Mesenchymal stem cell (in vitro differentiated cells and primary cell): ENCODE results near the gene ATPAF1.

Experiments
- DNase-seq: peaks from one replicate; pipeline ENCODE4 v3.0.0-alpha.2; 2013
- H2AFZ ChIP-seq: one replicate; pipeline ENCODE4 v1.6.1; 2013; ENCODE audit warnings: low read depth, mild to moderate bottlenecking, control low read depth, inconsistent platforms, low read length, moderate library complexity
- H2AK5ac ChIP-seq: 2 replicates; pipeline ENCODE4 v1.6.1; 2013; ENCODE audit warnings: low read length, moderate library complexity, mild to moderate bottlenecking, inconsistent platforms; ENCODE audit not compliant: severe bottlenecking
- H2BK120ac ChIP-seq: one replicate; pipeline ENCODE4 v1.6.1; 2013; ENCODE audit warnings: low read depth, mild to moderate bottlenecking, inconsistent platforms, low read length, moderate library complexity
- H2BK12ac ChIP-seq, 2 experiments: one replicate each; pipeline ENCODE4 v1.6.1; 2013; ENCODE audit warnings: inconsistent platforms in 2 of 2, low read length in 2 of 2, mild to moderate bottlenecking in 2 of 2, moderate library complexity in 2 of 2, control low read depth in 1 of 2
- H2BK15ac ChIP-seq: one replicate; pipeline ENCODE4 v1.6.1; 2013; ENCODE audit warnings: mild to moderate bottlenecking, low read depth, inconsistent platforms; ENCODE audit not compliant: poor library complexity, severe bottlenecking
- H2BK5ac ChIP-seq: 2 replicates; pipeline ENCODE4 v1.6.1; 2013; ENCODE audit warnings: low read depth, mild to moderate bottlenecking, low read length, control low read depth, inconsistent platforms; ENCODE audit not compliant: poor library complexity, severe bottlenecking
- H3K14ac ChIP-seq, 2 experiments: one replicate each; pipeline ENCODE4 v1.6.1; 2013; ENCODE audit warnings: inconsistent platforms in 2 of 2, low read length in 2 of 2, control low read depth in 1 of 2, mild to moderate bottlenecking in 1 of 2, moderate library complexity in 1 of 2
- H3K18ac ChIP-seq, 2 experiments: one replicate each; pipeline ENCODE4 v1.6.1; 2013; ENCODE audit warnings: inconsistent platforms in 2 of 2, low read length in 2 of 2, control low read depth in 1 of 2, low read depth in 1 of 2, mild to moderate bottlenecking in 1 of 2
- H3K23ac ChIP-seq, 2 experiments: one replicate each; pipeline ENCODE4 v1.6.1; 2013; ENCODE audit warnings: inconsistent platforms in 2 of 2, low read length in 2 of 2, mild to moderate bottlenecking in 2 of 2, moderate library complexity in 2 of 2, control low read depth in 1 of 2
- H3K27ac ChIP-seq: 2 replicates; pipeline ENCODE4 v1.5.1; 2013; ENCODE audit warnings: mild to moderate bottlenecking, moderate library complexity, low read length, control low read depth, inconsistent platforms; ENCODE audit not compliant: poor library complexity, severe bottlenecking
- H3K27me3 ChIP-seq, 2 experiments: 2 replicates each; pipeline versions ENCODE4 v1.6.1 to v1.7.0; 2013; ENCODE audit warnings: low read length in 2 of 2, mild to moderate bottlenecking in 2 of 2, moderate library complexity in 2 of 2, control low read depth in 1 of 2, inconsistent platforms in 1 of 2; ENCODE audit not compliant: control insufficient read depth in 1 of 2, insufficient read depth in 1 of 2
- H3K36me3 ChIP-seq, 2 experiments: 2 replicates each; pipeline versions ENCODE4 v1.6.1 to v1.7.0; 2013; ENCODE audit warnings: low read length in 2 of 2, control low read depth in 1 of 2, inconsistent platforms in 1 of 2, low read depth in 1 of 2, mild to moderate bottlenecking in 1 of 2; ENCODE audit not compliant: insufficient read depth in 2 of 2, control insufficient read depth in 1 of 2
- H3K4ac ChIP-seq, 2 experiments: one replicate each; pipeline ENCODE4 v1.6.1; 2013; ENCODE audit warnings: inconsistent platforms in 2 of 2, low read length in 2 of 2, mild to moderate bottlenecking in 2 of 2, moderate library complexity in 2 of 2, control low read depth in 1 of 2, low read depth in 1 of 2
- H3K4me1 ChIP-seq: 2 replicates; pipeline ENCODE4 v1.6.1; 2013; ENCODE audit warnings: low read depth, low read length, control low read depth; ENCODE audit not compliant: control insufficient read depth, insufficient read depth
- H3K4me2 ChIP-seq: 2 replicates; pipeline ENCODE4 v1.6.1; 2013; ENCODE audit warnings: low read length, mild to moderate bottlenecking, inconsistent platforms; ENCODE audit not compliant: poor library complexity, severe bottlenecking
- H3K4me3 ChIP-seq, 2 experiments: 2 replicates each; pipeline versions ENCODE4 v1.5.1 to v1.7.0; 2013; ENCODE audit warnings: low read length in 2 of 2, mild to moderate bottlenecking in 2 of 2, control low read depth in 1 of 2, low read depth in 1 of 2; ENCODE audit not compliant: insufficient read depth in 1 of 2
- H3K79me1 ChIP-seq: replicated peaks from 2 replicates; pipeline ENCODE4 v1.6.1; 2013; ENCODE audit warnings: mild to moderate bottlenecking, control low read depth, low read length, inconsistent platforms; ENCODE audit not compliant: poor library complexity, severe bottlenecking
- H3K9ac ChIP-seq: 2 replicates; pipeline ENCODE4 v1.7.0; 2013; ENCODE audit warnings: mild to moderate bottlenecking, low read length, moderate library complexity
- H3K9me3 ChIP-seq: 2 replicates; pipeline ENCODE4 v1.7.0; 2013; ENCODE audit warnings: mild to moderate bottlenecking, low read length; ENCODE audit not compliant: control insufficient read depth
- H4K8ac ChIP-seq: one replicate; pipeline ENCODE4 v1.6.1; 2013; ENCODE audit warnings: inconsistent platforms, mild to moderate bottlenecking, low read length, moderate library complexity
- H4K91ac ChIP-seq: one replicate; pipeline ENCODE4 v1.6.1; 2013; ENCODE audit warnings: mild to moderate bottlenecking, low read length, inconsistent platforms
- WGBS: methylation state at CpG from one replicate; pipeline ENCODE4 v1.1.7; 2013; ENCODE audit warnings: mixed read lengths; 5-methylcytosine and 5-hydroxymethylcytosine counted together

Gene ATPAF1

DNA sequence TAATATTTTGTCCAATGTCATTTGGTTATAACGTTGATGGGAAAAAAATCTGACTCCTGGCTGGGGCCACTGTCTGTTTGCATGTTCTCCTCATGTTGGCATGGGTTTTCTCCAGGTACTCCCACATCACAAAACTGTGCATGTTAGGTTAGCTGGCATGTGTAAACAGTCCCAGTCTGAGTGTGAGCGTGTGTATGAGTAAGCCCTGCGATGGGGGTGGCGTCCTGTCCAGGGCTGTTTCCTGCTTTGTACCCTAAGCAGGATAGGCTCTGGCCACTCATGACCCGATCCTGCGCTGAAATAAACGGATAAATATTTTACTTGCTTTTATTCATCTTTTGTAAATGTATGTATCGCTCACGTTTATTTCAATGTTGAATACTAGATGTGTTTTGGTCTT, 37.2 kb upstream of the ATPAF1 start:
- WGBS, result 87% methylated on average over 9 of the region's 9 CpGs

DNA sequence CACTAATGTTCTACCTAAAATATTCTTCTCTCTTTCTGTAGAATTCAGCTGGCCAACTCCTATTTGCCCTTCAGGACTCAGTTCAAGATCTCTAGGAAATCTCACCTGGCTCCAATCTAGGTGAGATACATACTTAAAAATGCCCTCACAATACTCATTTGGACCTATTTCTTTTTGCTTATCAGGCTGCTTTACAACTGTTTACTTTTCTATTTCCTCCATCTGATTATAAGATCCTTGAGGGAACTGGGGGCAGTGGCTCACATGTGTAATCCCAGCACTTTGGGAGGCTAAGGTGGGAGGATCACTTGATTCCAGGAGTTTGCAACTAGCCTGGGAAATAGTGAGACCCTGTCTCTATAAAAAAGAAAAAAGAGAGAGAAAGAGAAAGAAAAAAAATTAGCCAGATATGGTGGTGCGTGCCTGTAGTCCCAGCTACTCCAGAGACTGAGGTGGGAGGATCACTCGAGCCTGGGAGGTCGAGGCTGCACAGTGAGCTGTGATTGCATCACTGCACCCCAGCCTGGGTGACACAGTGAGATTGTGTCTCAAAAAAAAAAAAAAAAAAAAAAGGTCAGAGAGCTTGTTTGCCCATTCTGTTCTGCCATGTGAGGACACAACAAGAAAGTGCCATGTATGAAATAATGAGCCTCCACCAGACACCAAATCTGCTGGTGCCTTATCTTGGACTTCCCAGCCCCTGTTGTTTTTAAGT, 35.9 kb upstream of the ATPAF1 start:
- Histone ChIP-seq H4K91ac (no peak overlapping the region), H3K36me3 (peaks cover 10 to 85% of the 10 kb centered on the region in 2 experiments), H3K27me3 (no peaks in the 10 kb centered on the region), H3K79me1 (peaks cover 11% of the 10 kb centered on the region), H3K4me3 (no peak overlapping the region), H2BK15ac (no peak overlapping the region), H4K8ac (no peak overlapping the region), H2BK5ac (no peak overlapping the region), H3K14ac (no peak overlapping the region), H2AK5ac (no peak overlapping the region), H3K4ac (no peak overlapping the region), H3K4me2 (no peak overlapping the region), H2BK120ac (no peak overlapping the region), H2AFZ (no peak overlapping the region), H2BK12ac (no peak overlapping the region), H3K23ac (no peak overlapping the region), H3K4me1 (no peaks in the 10 kb centered on the region), H3K18ac (no peak overlapping the region), H3K27ac (no peak overlapping the region), H3K9me3 (no peaks in the 10 kb centered on the region), H3K9ac (no peak overlapping the region)
- no peak for DNase-seq
- 91% methylated on average over 3 of the region's 3 CpGs for WGBS

More for the DNA sequence above, 37.2 kb upstream of the ATPAF1 start:
- no peak overlapping the region for H2BK12ac ChIP-seq
- no peaks in the 10 kb centered on the region for H3K27me3 ChIP-seq
- H3K4me1 ChIP-seq, result no peaks in the 10 kb centered on the region
- no peak overlapping the region for H3K18ac ChIP-seq
- H3K23ac ChIP-seq, result no peak overlapping the region
- H3K27ac ChIP-seq, result no peak overlapping the region
- no peak overlapping the region for H3K4me2 ChIP-seq
- H3K4me3 ChIP-seq, result no peak overlapping the region
- H2BK120ac ChIP-seq, result no peak overlapping the region
- H3K36me3 ChIP-seq, result peaks cover 13 to 84% of the 10 kb centered on the region in 2 experiments
- H4K8ac ChIP-seq, result no peak overlapping the region
- no peak overlapping the region for H2AK5ac ChIP-seq
- peaks cover 11% of the 10 kb centered on the region for H3K79me1 ChIP-seq
- no peaks in the 10 kb centered on the region for H3K9me3 ChIP-seq
- DNase-seq, result no peak
- no peak overlapping the region for H3K4ac ChIP-seq
- no peak overlapping the region for H2BK5ac ChIP-seq
- no peak overlapping the region for H4K91ac ChIP-seq
- no peak overlapping the region for H2AFZ ChIP-seq
- no peak overlapping the region for H3K9ac ChIP-seq
- H2BK15ac ChIP-seq, result no peak overlapping the region
- no peak overlapping the region for H3K14ac ChIP-seq

DNA sequence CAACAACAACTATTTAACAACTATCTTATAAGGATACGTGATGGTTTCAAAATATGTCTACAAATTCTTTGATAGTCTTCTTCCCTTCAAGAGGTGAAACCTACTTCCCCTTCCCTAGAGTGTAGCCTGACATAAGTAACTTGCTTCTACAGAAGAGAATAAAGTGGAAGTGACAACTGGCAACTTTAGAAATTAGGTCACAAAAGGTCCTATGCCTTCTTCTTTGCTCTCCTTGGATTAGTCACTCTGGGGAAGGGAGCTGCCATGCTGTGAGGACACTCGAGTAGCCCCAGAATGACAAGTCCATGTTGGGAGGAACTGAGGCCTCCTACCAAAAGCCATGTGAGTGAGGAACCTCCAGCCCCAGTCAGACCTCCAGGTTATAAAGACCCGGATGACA, 31.5 kb upstream of the ATPAF1 start:
- Histone ChIP-seq H3K14ac (no peak overlapping the region), H3K4ac (no peak overlapping the region), H2BK5ac (no peak overlapping the region), H3K9ac (no peak overlapping the region), H3K9me3 (no peaks in the 10 kb centered on the region), H3K23ac (no peak overlapping the region), H3K36me3 (peaks cover 9 to 80% of the 10 kb centered on the region in 2 experiments), H4K8ac (no peak overlapping the region), H2AK5ac (no peak overlapping the region), H2BK12ac (no peak overlapping the region), H2BK120ac (no peak overlapping the region), H3K27ac (no peak overlapping the region), H3K4me2 (no peak overlapping the region), H3K4me3 (no peak overlapping the region), H3K4me1 (no peaks in the 10 kb centered on the region), H2AFZ (no peak overlapping the region), H3K18ac (no peak overlapping the region), H2BK15ac (no peak overlapping the region), H4K91ac (no peak overlapping the region), H3K79me1 (peaks cover 27% of the 10 kb centered on the region), H3K27me3 (no peaks in the 10 kb centered on the region)
- DNase-seq, result no peak
- 45% methylated on average over 2 of the region's 3 CpGs for WGBS

DNA sequence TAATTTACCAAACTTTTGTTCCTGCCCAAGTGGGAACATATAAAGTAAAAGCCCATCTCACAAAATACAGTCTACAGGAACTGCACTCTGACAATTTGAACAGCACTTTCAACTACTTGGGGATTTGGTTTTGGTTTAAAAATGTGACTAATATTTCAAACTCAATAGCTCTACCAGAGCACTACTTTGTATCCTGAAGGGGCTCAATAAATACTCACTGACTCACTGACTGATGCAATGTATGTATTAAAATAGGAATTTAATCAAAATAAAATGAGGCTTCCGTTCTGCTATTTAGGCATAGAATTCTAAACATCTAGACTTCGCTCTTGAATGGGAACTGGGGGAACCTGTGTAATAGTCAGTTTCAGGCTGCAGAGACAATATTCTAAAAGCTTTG, 28.9 kb upstream of the ATPAF1 start:
- WGBS, result 100% methylated on average over 2 of the region's 2 CpGs
- no peak overlapping the region for H3K4me3 ChIP-seq
- no peak overlapping the region for H3K4me2 ChIP-seq
- peaks cover 29% of the 10 kb centered on the region for H3K79me1 ChIP-seq
- H3K4me1 ChIP-seq, result no peaks in the 10 kb centered on the region
- H3K14ac ChIP-seq, result no peak overlapping the region
- H3K23ac ChIP-seq, result no peak overlapping the region
- no peak overlapping the region for H2BK120ac ChIP-seq
- H4K8ac ChIP-seq, result no peak overlapping the region
- H3K4ac ChIP-seq, result no peak overlapping the region
- no peak overlapping the region for H2AFZ ChIP-seq
- H2BK12ac ChIP-seq, result no peak overlapping the region
- H3K27me3 ChIP-seq, result no peaks in the 10 kb centered on the region
- H2BK5ac ChIP-seq, result no peak overlapping the region
- no peak overlapping the region for H3K27ac ChIP-seq
- no peak overlapping the region for H3K18ac ChIP-seq
- H2BK15ac ChIP-seq, result no peak overlapping the region
- peaks cover 5 to 66% of the 10 kb centered on the region in 2 experiments for H3K36me3 ChIP-seq
- H4K91ac ChIP-seq, result no peak overlapping the region
- H2AK5ac ChIP-seq, result no peak overlapping the region
- no peak for DNase-seq
- no peak overlapping the region for H3K9ac ChIP-seq
- H3K9me3 ChIP-seq, result no peaks in the 10 kb centered on the region
